SIG-M5 (cell line): ENCODE measurements around the gene ALDH1A1.

ENCODE experiments used
- DNase-seq: peaks from one replicate; lab custom pipeline; 2025; lab: John Stamatoyannopoulos, UW

ALDH1A1 gene

GRCh38 chr9:72979405-72980100, 26.7 kb upstream of the ALDH1A1 start:
- no peak for DNase-seq

- DNase-seq = no peak
Measured at GRCh38 chr9:72978744-72979143, 25.9 kb upstream of the ALDH1A1 start.

DNA sequence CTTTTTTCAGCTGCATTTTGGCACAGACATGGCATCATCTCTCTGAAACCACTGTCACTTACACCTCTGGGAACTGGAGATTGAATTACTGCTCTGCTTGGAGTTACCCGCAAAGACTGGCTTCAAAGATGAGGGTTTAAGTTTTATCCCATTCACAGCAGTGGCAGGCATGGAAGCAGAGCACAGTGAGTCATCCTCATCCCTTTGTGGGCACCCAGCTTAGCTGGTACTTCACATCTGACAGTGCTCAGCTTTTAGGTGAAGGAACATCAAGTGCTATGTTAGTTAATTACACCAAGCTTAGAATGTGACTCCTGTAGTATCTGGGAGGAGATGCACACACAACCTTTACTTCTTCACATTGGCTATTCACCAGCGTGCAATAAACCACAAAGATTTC, 24.8 kb upstream of the ALDH1A1 start:
- no peak for DNase-seq

GRCh38 chr9:72974501-72974900, 21.6 kb upstream of the ALDH1A1 start:
- DNase-seq = no peak

DNA sequence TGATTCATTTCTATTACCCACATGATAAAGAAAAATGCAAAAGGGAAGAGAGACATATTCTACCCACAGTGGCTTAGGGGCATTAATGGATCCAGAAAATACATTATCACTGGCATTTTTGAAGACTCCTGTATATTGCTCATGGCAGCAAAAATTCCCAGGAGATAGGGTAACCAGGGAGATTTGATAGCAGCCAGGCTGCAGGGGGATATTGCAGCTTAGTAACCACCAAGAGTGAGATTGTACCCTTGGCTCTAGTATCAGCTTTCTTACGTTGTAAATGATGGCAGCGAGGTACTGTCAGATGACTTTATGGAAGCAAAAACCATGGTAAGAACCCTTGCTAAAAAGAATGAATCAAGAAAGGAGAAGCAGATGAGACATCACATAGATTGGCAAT, 19.8 kb upstream of the ALDH1A1 start:
- DNase-seq = no peak

DNA sequence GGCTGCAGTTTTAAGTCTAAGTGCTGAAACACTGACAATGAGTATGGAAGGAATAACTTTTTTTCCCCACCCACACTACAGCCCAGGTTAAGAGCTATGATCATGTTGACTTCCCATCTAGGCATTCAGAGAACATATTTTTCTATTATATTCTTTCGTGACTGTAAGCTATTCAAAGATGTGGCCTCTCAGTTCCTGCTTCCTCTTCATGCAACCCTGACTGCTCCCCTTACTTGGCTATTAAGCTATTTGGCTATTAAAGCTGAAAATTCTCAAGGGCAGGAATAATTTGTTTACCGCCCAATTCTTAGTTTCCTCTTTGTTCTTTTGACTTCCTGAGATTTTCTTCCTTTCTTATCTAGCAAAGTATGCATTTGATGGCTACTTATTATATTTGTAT, 18.6 kb upstream of the ALDH1A1 start:
- no peak for DNase-seq

- DNase-seq = no peak
Measured at GRCh38 chr9:72960446-72960845, 7.6 kb upstream of the ALDH1A1 start.

DNA sequence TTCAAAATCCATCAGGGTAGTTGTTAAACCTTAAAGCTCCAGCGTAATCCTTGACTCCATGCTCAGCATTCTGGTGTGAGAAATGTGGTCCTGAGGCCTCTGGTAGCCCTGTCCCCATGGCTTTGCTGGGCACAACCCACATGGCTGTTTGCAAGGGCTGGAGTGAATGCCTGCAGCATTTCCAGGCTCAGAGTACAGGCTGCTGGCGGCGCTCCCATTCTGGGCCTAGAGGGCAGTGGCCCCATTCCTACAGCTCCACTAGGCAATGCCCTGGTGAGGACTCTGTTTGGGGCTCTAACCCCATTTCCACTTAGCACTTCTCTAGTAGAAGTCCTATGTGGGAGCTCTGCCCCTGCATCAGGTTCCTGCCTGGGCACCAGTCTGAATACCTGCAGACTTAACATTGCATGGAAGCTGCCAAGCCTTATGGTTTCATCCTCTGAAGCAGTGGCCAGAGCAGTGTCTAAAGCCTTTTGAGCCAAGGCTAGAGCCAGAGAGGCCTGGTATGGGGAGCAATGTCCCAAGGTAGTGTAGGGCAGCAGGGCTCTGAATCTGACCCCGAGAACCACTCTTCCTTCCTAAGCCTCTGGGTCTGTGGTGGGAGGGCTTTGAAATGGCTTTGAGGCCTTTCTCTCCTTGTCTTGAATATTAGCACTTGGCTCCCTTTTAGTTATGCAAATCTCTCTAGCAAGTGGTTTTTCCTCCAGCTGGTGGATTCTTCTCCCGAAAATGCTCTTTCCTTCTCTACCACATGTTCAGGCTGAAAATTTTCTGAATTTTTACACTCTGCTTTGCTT, 5.8 kb upstream of the ALDH1A1 start:
- DNase-seq = no peak

DNA sequence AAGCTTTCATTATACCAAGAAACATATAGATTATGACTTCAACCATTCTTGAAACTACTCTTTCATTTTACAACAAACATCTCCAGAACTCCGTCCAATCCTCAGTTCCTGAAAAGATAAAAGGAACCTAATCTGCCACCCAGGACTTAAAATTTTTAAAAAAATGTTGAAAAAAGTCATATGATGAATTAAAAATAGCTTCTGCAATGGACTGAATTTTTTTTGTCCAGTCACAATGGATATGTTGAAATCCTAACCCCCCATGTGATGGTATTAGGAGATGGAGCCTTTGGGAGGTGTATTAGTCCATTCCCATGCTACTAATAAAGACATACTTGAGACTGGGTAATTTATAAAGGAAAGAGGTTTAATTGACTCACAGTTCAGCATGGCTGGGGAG, 2.7 kb upstream of the ALDH1A1 start:
- DNase-seq = no peak

- DNase-seq = no peak
Measured at GRCh38 chr9:72955126-72955455, 2.2 kb upstream of the ALDH1A1 start.

DNA sequence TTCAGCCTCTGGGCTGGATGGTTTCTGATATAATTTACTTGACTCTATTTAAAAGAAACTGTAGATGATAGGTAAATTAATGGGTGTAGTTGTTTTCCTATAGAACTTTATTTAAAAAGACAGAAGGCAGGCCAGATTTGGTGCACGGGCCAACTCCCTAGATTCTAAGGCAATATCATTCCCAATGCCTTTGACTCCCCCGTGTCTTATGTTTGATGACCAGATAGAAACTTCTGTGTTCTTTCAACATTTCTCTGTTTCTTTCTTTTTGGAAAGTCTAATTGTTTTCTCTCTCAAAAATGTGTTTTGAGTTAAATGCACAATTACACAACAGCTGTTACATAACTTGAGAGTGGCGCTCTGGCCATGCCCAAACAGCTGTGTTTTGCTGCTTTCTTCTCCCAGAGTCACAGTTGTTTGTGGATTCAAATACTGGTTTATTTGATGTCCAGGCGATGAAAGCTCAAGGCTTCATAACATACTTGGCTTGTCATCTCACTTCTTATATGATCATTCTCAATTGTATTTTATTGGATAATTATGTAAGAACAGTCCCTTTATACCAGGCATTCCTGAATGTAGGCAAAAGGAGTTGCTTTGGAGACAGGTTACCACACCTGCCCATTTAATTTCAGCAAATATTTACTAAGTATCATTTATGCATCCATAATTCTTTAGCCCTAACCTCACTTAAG, 1.7 kb upstream of the ALDH1A1 start:
- no peak for DNase-seq

GRCh38 chr9:72952381-72952690, 517 bp downstream of the ALDH1A1 start:
- DNase-seq = no peak

DNA sequence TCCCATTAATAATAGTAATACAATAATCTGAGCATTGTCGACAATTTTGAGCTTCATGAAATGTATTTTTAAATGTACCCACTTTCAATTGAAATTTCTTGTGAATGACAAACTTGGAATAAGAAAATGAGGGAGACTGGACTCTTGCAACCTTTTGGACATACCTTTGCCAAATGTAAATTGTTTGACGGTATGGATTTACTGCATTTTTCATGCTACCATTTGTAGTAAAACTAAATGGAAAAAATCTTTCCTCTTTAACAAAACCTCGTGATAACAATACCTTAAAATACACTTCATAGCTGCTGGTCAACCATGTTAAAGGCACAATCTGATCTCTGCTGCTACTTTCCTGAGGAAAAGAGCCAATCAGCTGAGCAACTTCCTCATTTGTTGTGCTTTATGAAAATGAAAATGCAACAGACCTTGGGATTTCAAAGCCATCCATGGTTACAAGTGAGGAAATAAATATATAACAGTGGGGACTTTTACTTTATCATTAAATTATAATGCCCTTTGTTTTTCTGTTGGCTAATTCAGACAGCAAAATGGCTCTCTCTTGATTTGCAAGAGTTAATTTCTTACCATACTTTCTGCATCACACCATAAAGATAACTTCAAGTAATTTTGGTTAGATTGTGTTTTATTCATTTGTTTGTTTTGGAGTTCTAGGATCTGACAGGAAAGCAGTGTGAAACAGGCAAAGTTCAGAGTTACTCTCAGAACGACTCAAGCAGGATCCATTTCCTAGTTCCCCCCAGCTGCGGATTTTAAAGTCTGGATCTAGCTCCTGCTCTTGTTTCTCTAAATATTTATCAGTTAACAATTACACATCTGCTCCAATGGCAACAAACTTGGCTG, 1.1 kb downstream of the ALDH1A1 start:
- DNase-seq = no peak

DNA sequence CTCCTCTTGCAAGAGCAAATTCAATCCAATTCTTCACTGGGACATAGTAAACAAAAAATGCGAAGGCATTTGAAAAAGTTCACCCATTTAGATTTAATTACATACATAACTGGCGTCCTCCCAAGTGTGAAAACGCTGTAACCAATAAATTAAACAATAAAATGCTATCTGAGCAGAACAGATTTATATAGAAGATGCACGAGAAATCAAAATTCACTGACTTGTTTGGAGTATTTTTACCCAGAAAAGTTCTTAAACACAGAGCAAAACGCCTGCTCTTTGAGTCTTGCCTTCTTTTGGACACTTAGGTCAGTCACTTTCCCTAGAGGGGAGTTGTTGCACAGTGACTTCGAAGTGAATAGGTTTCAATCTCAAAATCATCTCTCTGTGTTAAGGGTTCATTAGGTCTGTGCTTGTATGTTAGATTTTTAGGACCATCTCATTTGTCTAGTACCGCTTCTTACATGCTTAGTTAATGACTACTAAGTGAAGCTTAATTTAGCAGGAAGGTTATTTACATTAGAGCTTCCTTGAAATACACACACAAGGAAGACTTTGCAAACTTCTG, 1.9 kb downstream of the ALDH1A1 start:
- DNase-seq = no peak

- DNase-seq = no peak
Measured at GRCh38 chr9:72949918-72950325, 2.9 kb downstream of the ALDH1A1 start.

GRCh38 chr9:72949244-72949582, 3.6 kb downstream of the ALDH1A1 start:
- no peak for DNase-seq

- no peak for DNase-seq
Measured at GRCh38 chr9:72948575-72949243, 4.1 kb downstream of the ALDH1A1 start.

DNA sequence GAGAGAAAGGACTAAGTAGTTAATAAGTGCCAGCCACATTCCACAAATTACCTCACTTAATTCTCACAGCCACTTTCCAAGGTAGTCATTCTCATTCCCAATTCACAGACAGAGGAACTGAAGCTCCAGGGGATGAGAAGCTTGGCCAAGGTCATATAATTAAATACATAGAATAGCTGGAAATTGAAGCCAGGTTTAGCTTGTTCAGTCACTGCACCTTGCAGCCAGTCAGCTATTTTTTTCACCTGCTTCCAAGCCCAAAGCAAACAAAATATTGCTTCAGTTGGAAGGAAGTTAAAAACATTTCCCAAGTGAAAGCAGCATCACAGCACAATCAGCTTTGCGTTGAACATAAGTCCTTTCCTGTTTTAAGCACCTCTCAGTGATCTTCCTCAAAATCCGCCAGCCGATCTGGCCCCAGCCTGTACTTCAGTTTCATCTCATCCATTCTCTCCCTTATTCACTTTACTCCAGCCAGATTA, 4.8 kb downstream of the ALDH1A1 start:
- no peak for DNase-seq

DNA sequence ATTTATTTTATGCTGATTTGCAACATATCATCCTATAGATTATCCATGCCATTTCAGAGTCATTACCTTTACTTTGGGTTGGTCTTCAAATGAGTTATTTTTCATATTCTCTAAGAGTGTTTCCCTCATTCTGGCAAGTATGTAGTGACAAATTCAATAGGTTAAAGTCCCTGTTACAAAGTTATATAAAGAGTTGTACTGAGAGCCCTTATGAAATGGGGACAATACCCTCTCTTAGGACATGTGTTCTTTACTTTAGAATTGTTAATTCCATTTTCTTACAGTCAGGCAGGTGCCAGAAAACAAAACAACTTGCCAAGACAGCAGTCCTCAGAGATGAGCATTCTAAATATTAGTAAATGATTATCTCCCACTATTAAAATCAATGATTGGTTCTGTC, 6.0 kb downstream of the ALDH1A1 start:
- no peak for DNase-seq

DNA sequence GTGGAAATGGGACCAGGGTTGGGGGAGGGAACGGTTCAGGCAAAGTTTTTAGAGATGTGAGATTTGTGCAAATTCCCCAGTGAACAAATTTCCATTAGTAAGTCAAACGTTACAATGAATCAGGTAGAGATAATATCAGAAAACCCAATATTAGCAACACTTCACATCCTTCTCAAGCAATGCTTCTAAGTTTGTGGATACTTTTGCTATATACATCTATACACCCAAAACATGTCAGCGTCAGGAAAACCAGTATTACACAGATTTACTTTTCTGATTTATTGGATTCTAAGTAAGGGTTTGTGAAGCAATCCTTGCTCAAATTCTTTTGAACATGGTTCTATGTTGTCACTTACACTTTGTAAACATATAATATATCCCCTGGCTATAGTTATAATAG, 6.5 kb downstream of the ALDH1A1 start:
- no peak for DNase-seq

DNA sequence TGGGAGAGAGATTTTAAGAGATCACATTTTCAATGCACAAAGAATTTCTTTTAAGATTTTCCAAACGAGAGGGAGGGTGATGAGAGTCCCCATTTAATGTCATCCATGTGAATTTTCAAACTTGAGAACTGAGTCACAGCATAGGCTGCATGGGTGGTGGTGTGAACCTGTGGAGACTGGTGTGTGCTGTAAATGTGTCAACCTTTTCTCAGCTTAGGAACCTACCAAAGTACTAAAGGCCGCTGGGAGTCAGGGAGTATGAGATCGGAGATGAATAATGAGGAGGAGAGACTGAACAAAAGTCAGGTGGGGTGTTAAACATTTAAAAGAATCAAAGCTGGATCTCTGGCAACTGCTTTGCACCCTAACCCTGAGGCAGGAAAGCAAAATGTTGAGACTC, 7.5 kb downstream of the ALDH1A1 start:
- no peak for DNase-seq
